ENCODE results near the gene SLC32A1.

SLC32A1 gene

GRCh38 chr20:38725148-38725901, 1.0 kb downstream of the SLC32A1 start:
- DNase-seq (ENCODE audit: low read depth in 2 of 2): no peak

GRCh38 chr20:38725931-38726803, 1.9 kb downstream of the SLC32A1 start:
- no peak for DNase-seq (ENCODE audit: low read depth in 2 of 2)

- peak; percentile 64 to 77 for DNase-seq (ENCODE audit: low read depth in 2 of 2)
Measured at GRCh38 chr20:38726804-38727606, 2.7 kb downstream of the SLC32A1 start.

- no peak for DNase-seq (ENCODE audit: low read depth in 2 of 2)
Measured at GRCh38 chr20:38727607-38728190, 3.4 kb downstream of the SLC32A1 start.

- no peak for DNase-seq (ENCODE audit: low read depth in 2 of 2)
Measured at GRCh38 chr20:38728191-38728781, 4.0 kb downstream of the SLC32A1 start.

- DNase-seq (ENCODE audit: low read depth in 2 of 2): no peak
Measured at GRCh38 chr20:38728911-38729642, 4.8 kb downstream of the SLC32A1 start.

GRCh38 chr20:38729767-38730166, 5.5 kb downstream of the SLC32A1 start:
- no peak for DNase-seq (ENCODE audit: low read depth in 2 of 2)

GRCh38 chr20:38730167-38730988, 6.1 kb downstream of the SLC32A1 start:
- no peak for DNase-seq (ENCODE audit: low read depth in 2 of 2)

GRCh38 chr20:38730989-38731737, 6.9 kb downstream of the SLC32A1 start:
- DNase-seq (ENCODE audit: low read depth in 2 of 2): peak; percentile 74 to 84

GRCh38 chr20:38731738-38732113, 7.4 kb downstream of the SLC32A1 start:
- no peak for DNase-seq (ENCODE audit: low read depth in 2 of 2)

- no peak for DNase-seq (ENCODE audit: low read depth in 2 of 2)
Measured at GRCh38 chr20:38732981-38733380, 8.7 kb downstream of the SLC32A1 start.

GRCh38 chr20:38735172-38735571, 10.9 kb downstream of the SLC32A1 start:
- no peak for DNase-seq (ENCODE audit: low read depth in 2 of 2)

GRCh38 chr20:38737887-38738286, 13.6 kb downstream of the SLC32A1 start:
- no peak for DNase-seq (ENCODE audit: low read depth in 2 of 2)

GRCh38 chr20:38745757-38746156, 21.5 kb downstream of the SLC32A1 start:
- no peak for DNase-seq (ENCODE audit: low read depth in 2 of 2)

- no peak for DNase-seq (ENCODE audit: low read depth in 2 of 2)
Measured at GRCh38 chr20:38747495-38748096, 23.3 kb downstream of the SLC32A1 start.

GRCh38 chr20:38748097-38748860, 24.0 kb downstream of the SLC32A1 start, which contains the start of gene ACTR5:
ACTR5 (plus strand) TSS chr20:38748460; CDS start chr20:38748479, 19 bp downstream.
- DNase-seq (ENCODE audit: low read depth in 2 of 2): peak; percentile 95 to 98

GRCh38 chr20:38748861-38749149, 24.5 kb downstream of the SLC32A1 start:
- peak in 1 of 2 donors; percentile 52 for DNase-seq (ENCODE audit: low read depth in 2 of 2)

Measured in stimulated activated CD4-positive, alpha-beta T cell treated with anti-CD3 and anti-CD28 coated beads, Interleukin-4, amount 100 ng/mL, for 48 hours (primary cell).